Measurements from ENCODE around the gene CENPP.

Gene CENPP

GRCh38 chr9:92608241-92608908, 282.6 kb downstream of the CENPP start:
- H3K9me3 ChIP-seq (ENCODE audit: control insufficient read depth, insufficient read depth, low read depth, low read length): peaks cover 18% of the 10 kb centered on the region
- peaks cover 18% of the 10 kb centered on the region for H3K36me3 ChIP-seq (ENCODE audit: control insufficient read depth, insufficient read depth, low read length)
- H3K27ac ChIP-seq (ENCODE audit: low read depth, low read length): no peak overlapping the region; the same call in 1 of the 2 replicates
- H3K4me3 ChIP-seq (ENCODE audit: low read depth, low read length): no peak overlapping the region
- H3K4me1 ChIP-seq (ENCODE audit: control insufficient read depth, insufficient read depth, low read length): peaks cover 6% of the 10 kb centered on the region; the same call in 1 of the 2 replicates
- H3K9ac ChIP-seq (ENCODE audit: low read length): no peak overlapping the region
- H3K27me3 ChIP-seq (ENCODE audit: control insufficient read depth, insufficient read depth, low read length): no peaks in the 10 kb centered on the region

- H3K36me3 ChIP-seq (ENCODE audit: control insufficient read depth, insufficient read depth, low read length): peaks cover 24% of the 10 kb centered on the region
- peaks cover 6% of the 10 kb centered on the region; the same call in 1 of the 2 replicates for H3K4me1 ChIP-seq (ENCODE audit: control insufficient read depth, insufficient read depth, low read length)
- H3K9me3 ChIP-seq (ENCODE audit: control insufficient read depth, insufficient read depth, low read depth, low read length): peaks cover 13% of the 10 kb centered on the region
- H3K27me3 ChIP-seq (ENCODE audit: control insufficient read depth, insufficient read depth, low read length): no peaks in the 10 kb centered on the region
- H3K27ac ChIP-seq (ENCODE audit: low read depth, low read length): no peak overlapping the region; the same call in 1 of the 2 replicates
- H3K4me3 ChIP-seq (ENCODE audit: low read depth, low read length): no peak overlapping the region
- H3K9ac ChIP-seq (ENCODE audit: low read length): no peak overlapping the region
Measured at GRCh38 chr9:92608909-92609445, 283.2 kb downstream of the CENPP start.

DNA sequence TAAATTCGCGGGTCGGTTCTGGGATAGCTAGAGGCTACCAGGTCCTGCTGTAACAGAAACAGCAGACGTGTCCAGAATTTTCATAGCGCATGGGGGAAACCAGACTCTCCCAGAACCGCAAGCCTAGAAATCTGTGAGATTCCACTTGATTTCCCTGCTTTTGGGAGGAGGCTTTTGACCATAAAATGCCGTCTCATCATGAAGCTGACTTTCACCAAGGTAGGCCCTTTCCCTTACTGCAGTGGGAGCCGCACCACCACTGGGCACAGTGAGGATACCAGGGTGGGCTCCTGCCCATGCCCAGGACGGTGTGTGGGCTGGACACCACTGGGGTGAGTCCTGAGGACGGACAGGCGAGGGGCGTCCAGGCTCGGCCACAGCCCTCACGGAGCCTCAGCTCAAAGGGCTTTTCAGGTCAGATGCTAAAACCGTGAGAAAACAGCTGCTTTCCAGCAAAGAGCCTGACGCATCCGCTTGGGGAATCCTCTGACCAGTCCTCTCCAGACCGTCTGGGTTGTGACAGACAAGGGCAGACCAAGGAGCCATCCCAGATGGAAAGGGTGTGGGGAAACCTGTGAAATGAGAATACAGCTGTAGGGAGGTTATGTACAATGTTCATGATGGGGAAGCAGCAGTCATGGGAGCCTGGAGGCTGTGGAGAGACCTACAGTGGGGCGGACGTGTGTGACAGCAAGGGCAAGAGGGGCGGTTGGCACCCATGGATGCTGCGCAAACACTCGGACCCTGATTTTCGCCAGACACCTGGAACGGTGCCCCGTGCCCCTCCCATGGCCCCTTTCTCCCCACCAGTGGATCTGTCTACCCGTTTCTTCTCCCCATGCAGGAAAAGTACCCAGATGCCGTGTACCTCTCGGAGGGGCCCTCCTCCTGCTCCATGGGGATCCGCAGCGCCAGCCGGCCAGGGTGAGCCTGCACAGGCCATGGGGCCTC, 285.0 kb downstream of the CENPP start:
- Histone ChIP-seq H3K9ac (ENCODE audit: low read length) (no peak overlapping the region), H3K4me1 (ENCODE audit: control insufficient read depth, insufficient read depth, low read length) (peaks cover 6% of the 10 kb centered on the region; the same call in 1 of the 2 replicates), H3K36me3 (ENCODE audit: control insufficient read depth, insufficient read depth, low read length) (peaks cover 37% of the 10 kb centered on the region), H3K9me3 (ENCODE audit: control insufficient read depth, insufficient read depth, low read depth, low read length) (no peaks in the 10 kb centered on the region), H3K27ac (ENCODE audit: low read depth, low read length) (no peak overlapping the region), H3K4me3 (ENCODE audit: low read depth, low read length) (no peak overlapping the region), H3K27me3 (ENCODE audit: control insufficient read depth, insufficient read depth, low read length) (no peaks in the 10 kb centered on the region)

DNA sequence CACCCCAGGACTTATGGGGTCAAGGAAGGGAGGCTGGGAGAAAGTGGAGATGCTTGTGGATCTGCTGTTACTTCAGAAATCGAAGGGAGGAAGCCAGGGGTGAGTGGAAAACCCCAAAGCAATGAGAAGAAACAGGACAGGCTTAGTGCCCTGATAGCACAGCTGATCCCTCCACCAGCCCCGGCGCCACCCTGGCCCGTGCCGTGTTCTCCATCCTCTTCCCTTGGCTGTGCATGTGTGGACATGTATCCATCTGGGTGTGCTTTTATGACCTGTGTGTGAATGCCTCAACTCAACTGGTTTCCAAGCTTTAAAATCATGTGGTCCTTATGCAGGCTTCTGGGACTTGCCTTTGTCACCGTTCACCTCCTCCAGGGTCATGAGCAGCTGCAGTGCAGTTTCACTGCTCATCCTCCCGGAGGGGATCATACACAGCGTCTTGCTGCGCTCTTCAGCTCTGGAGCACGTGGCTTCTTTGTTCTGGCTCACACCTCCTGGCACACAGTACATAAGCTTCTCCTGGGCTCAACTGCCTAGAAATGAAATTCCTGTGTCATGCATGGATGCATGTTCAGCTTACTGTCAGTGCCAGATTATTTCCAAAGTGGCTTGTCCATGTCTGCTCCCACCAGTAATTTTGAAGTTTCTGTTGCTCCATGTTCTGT, 286.0 kb downstream of the CENPP start:
- no peak overlapping the region for H3K9ac ChIP-seq (ENCODE audit: low read length)
- no peak overlapping the region for H3K27ac ChIP-seq (ENCODE audit: low read depth, low read length)
- peaks cover 46% of the 10 kb centered on the region for H3K36me3 ChIP-seq (ENCODE audit: control insufficient read depth, insufficient read depth, low read length)
- no peaks in the 10 kb centered on the region for H3K27me3 ChIP-seq (ENCODE audit: control insufficient read depth, insufficient read depth, low read length)
- peaks cover 6% of the 10 kb centered on the region; the same call in 1 of the 2 replicates for H3K4me1 ChIP-seq (ENCODE audit: control insufficient read depth, insufficient read depth, low read length)
- no peak overlapping the region for H3K4me3 ChIP-seq (ENCODE audit: low read depth, low read length)
- H3K9me3 ChIP-seq (ENCODE audit: control insufficient read depth, insufficient read depth, low read depth, low read length): no peaks in the 10 kb centered on the region

GRCh38 chr9:92612292-92612691, 286.5 kb downstream of the CENPP start:
- Histone ChIP-seq H3K4me3 (ENCODE audit: low read depth, low read length) (no peak overlapping the region), H3K27ac (ENCODE audit: low read depth, low read length) (no peak overlapping the region), H3K4me1 (ENCODE audit: control insufficient read depth, insufficient read depth, low read length) (peaks cover 6% of the 10 kb centered on the region; the same call in 1 of the 2 replicates), H3K9ac (ENCODE audit: low read length) (no peak overlapping the region), H3K27me3 (ENCODE audit: control insufficient read depth, insufficient read depth, low read length) (no peaks in the 10 kb centered on the region), H3K36me3 (ENCODE audit: control insufficient read depth, insufficient read depth, low read length) (peaks cover 52% of the 10 kb centered on the region), H3K9me3 (ENCODE audit: control insufficient read depth, insufficient read depth, low read depth, low read length) (no peaks in the 10 kb centered on the region)

- Histone ChIP-seq H3K27me3 (ENCODE audit: control insufficient read depth, insufficient read depth, low read length) (no peaks in the 10 kb centered on the region), H3K27ac (ENCODE audit: low read depth, low read length) (no peak overlapping the region), H3K9me3 (ENCODE audit: control insufficient read depth, insufficient read depth, low read depth, low read length) (no peaks in the 10 kb centered on the region), H3K9ac (ENCODE audit: low read length) (no peak overlapping the region), H3K36me3 (ENCODE audit: control insufficient read depth, insufficient read depth, low read length) (peaks cover 57% of the 10 kb centered on the region), H3K4me1 (ENCODE audit: control insufficient read depth, insufficient read depth, low read length) (peaks cover 6% of the 10 kb centered on the region; the same call in 1 of the 2 replicates), H3K4me3 (ENCODE audit: low read depth, low read length) (no peak overlapping the region)
Measured at GRCh38 chr9:92612816-92613215, 287.1 kb downstream of the CENPP start.

GRCh38 chr9:92613268-92614122, 287.7 kb downstream of the CENPP start:
- Histone ChIP-seq H3K36me3 (ENCODE audit: control insufficient read depth, insufficient read depth, low read length) (peaks cover 63% of the 10 kb centered on the region), H3K9ac (ENCODE audit: low read length) (no peak overlapping the region), H3K27ac (ENCODE audit: low read depth, low read length) (no peak overlapping the region), H3K4me3 (ENCODE audit: low read depth, low read length) (no peak overlapping the region), H3K9me3 (ENCODE audit: control insufficient read depth, insufficient read depth, low read depth, low read length) (no peaks in the 10 kb centered on the region), H3K27me3 (ENCODE audit: control insufficient read depth, insufficient read depth, low read length) (no peaks in the 10 kb centered on the region), H3K4me1 (ENCODE audit: control insufficient read depth, insufficient read depth, low read length) (peaks cover 6% of the 10 kb centered on the region; the same call in 1 of the 2 replicates)

- Histone ChIP-seq H3K4me3 (ENCODE audit: low read depth, low read length) (no peak overlapping the region), H3K27ac (ENCODE audit: low read depth, low read length) (no peak overlapping the region), H3K9ac (ENCODE audit: low read length) (no peak overlapping the region), H3K36me3 (ENCODE audit: control insufficient read depth, insufficient read depth, low read length) (peaks cover 69% of the 10 kb centered on the region), H3K9me3 (ENCODE audit: control insufficient read depth, insufficient read depth, low read depth, low read length) (no peaks in the 10 kb centered on the region), H3K4me1 (ENCODE audit: control insufficient read depth, insufficient read depth, low read length) (peaks cover 4% of the 10 kb centered on the region; the same call in 1 of the 2 replicates), H3K27me3 (ENCODE audit: control insufficient read depth, insufficient read depth, low read length) (no peaks in the 10 kb centered on the region)
Measured at GRCh38 chr9:92614123-92614510, 288.4 kb downstream of the CENPP start.

- H3K4me3 ChIP-seq (ENCODE audit: low read depth, low read length): no peak overlapping the region
- no peak overlapping the region for H3K9ac ChIP-seq (ENCODE audit: low read length)
- H3K9me3 ChIP-seq (ENCODE audit: control insufficient read depth, insufficient read depth, low read depth, low read length): no peaks in the 10 kb centered on the region
- no peaks in the 10 kb centered on the region for H3K27me3 ChIP-seq (ENCODE audit: control insufficient read depth, insufficient read depth, low read length)
- H3K27ac ChIP-seq (ENCODE audit: low read depth, low read length): no peak overlapping the region
- H3K36me3 ChIP-seq (ENCODE audit: control insufficient read depth, insufficient read depth, low read length): peaks cover 76% of the 10 kb centered on the region
- H3K4me1 ChIP-seq (ENCODE audit: control insufficient read depth, insufficient read depth, low read length): no peaks in the 10 kb centered on the region
Measured at GRCh38 chr9:92614763-92615461, 289.2 kb downstream of the CENPP start.
